ENCODE results near the gene TLR2.

TLR2 gene

GRCh38 chr4:153748378-153748777 is 64.3 kb downstream of the TLR2 start:
- H3K4me3 ChIP-seq (ENCODE audit: low read depth, low read length): no peak overlapping the region
- no peak for TF ChIP-seq CTCF (IDR thresholded peaks at IDR 0.05; ENCODE audit: borderline replicate concordance, insufficient read depth, low read depth, low read length)

GRCh38 chr4:153750197-153750817 is 66.2 kb downstream of the TLR2 start:
- TF ChIP-seq CTCF (IDR thresholded peaks at IDR 0.05; ENCODE audit: borderline replicate concordance, insufficient read depth, low read depth, low read length): peak; percentile 69
- no peak overlapping the region for H3K4me3 ChIP-seq (ENCODE audit: low read depth, low read length)

- H3K4me3 ChIP-seq (ENCODE audit: low read depth, low read length): no peak overlapping the region
- no peak for TF ChIP-seq CTCF (IDR thresholded peaks at IDR 0.05; ENCODE audit: borderline replicate concordance, insufficient read depth, low read depth, low read length)
These were observed 71.1 kb downstream of the TLR2 start for GRCh38 chr4:153755186-153755585.

Measured in GM12875 (cell line).